NT2/D1 (cell line): Measurements from ENCODE around the gene STOX1.

Experiments used
- SUZ12 ChIP-seq: IDR thresholded peaks from 2 replicates; pipeline ENCODE4 v1.6.1; 2011; ENCODE audit not compliant: insufficient read length, insufficient read depth; ENCODE audit errors: extremely low read depth
- YY1 ChIP-seq: IDR thresholded peaks from 2 replicates; pipeline ENCODE4 v1.6.1; 2011; ENCODE audit not compliant: insufficient read length, insufficient read depth

- TF ChIP-seq SUZ12 (no peak), YY1 (no peak)
Measured at GRCh38 chr10:68857005-68857404, 29.7 kb downstream of the STOX1 start.
